Measurements from ENCODE around the gene SUV39H2. TPM values are rescaled to one million over a fixed set of nuclear protein-coding genes. Genes with fewer than 3 reads are reported as not detected.

The SUV39H2 gene
- total RNA-seq, 1 experiment from 2014 or later, result 21.9 TPM

GRCh38 chr10:14926061-14926470 lies 47.4 kb downstream of the SUV39H2 start:
- ATAC-seq, result no peak
- intact Hi-C loops (cut with micrococcal nuclease; ENCODE audit: unreplicated experiment), result no loop called here
- H3K4me1 ChIP-seq (ENCODE audit: control insufficient read depth, insufficient read depth, low read length), result no peaks in the 10 kb centered on the region
- no TSS peak for BruUV-seq (replicated peaks)
- TF ChIP-seq SIN3A (IDR thresholded peaks at IDR 0.05; ENCODE audit: borderline replicate concordance, insufficient read depth, low read depth, low read length) (no peak), REST (IDR thresholded peaks at IDR 0.05; ENCODE audit: insufficient read depth in 1 of 2, low read depth in 2 of 2, low read length in 1 of 2) (no peak), POLR2AphosphoS5 (IDR thresholded peaks at IDR 0.05; ENCODE audit: low read depth, low read length) (no peak), TCF7L2 (IDR thresholded peaks at IDR 0.05; ENCODE audit: low read depth, low read length) (no peak)
- TF ChIP-seq, protein P1, sequence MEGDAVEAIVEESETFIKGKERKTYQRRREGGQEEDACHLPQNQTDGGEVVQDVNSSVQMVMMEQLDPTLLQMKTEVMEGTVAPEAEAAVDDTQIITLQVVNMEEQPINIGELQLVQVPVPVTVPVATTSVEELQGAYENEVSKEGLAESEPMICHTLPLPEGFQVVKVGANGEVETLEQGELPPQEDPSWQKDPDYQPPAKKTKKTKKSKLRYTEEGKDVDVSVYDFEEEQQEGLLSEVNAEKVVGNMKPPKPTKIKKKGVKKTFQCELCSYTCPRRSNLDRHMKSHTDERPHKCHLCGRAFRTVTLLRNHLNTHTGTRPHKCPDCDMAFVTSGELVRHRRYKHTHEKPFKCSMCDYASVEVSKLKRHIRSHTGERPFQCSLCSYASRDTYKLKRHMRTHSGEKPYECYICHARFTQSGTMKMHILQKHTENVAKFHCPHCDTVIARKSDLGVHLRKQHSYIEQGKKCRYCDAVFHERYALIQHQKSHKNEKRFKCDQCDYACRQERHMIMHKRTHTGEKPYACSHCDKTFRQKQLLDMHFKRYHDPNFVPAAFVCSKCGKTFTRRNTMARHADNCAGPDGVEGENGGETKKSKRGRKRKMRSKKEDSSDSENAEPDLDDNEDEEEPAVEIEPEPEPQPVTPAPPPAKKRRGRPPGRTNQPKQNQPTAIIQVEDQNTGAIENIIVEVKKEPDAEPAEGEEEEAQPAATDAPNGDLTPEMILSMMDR (IDR thresholded peaks at IDR 0.05), result no peak
- H3K27me3 ChIP-seq (ENCODE audit: control insufficient read depth, insufficient read depth, low read length), result no peaks in the 10 kb centered on the region
- in situ Hi-C loops (cut with HindIII; ENCODE audit: low pct_unique_long_range_greater_than_20kb, low sequenced_read_pairs), result no loop called here
- H3K9me3 ChIP-seq (ENCODE audit: control insufficient read depth, insufficient read depth, low read depth, low read length), result no peaks in the 10 kb centered on the region
- CTCF ChIA-PET, result no interaction called here
- POLR2A ChIA-PET, result interaction anchor here (0.5 kb wide), 1 partner anchor 11 kb away, joined by 10 read pairs; no protein-coding TSS in a partner anchor
- no peaks in the 10 kb centered on the region; the same call in none of the 2 replicates for H3K36me3 ChIP-seq (ENCODE audit: control insufficient read depth, insufficient read depth, low read length)
- no peak for DNase-seq (ENCODE audit: low read depth, low spot score)
- no peak overlapping the region for H3K27ac ChIP-seq (ENCODE audit: low read length)
- H3K4me3 ChIP-seq (ENCODE audit: low read depth in 2 of 2, low read length in 2 of 2), result no peak overlapping the region

DNA sequence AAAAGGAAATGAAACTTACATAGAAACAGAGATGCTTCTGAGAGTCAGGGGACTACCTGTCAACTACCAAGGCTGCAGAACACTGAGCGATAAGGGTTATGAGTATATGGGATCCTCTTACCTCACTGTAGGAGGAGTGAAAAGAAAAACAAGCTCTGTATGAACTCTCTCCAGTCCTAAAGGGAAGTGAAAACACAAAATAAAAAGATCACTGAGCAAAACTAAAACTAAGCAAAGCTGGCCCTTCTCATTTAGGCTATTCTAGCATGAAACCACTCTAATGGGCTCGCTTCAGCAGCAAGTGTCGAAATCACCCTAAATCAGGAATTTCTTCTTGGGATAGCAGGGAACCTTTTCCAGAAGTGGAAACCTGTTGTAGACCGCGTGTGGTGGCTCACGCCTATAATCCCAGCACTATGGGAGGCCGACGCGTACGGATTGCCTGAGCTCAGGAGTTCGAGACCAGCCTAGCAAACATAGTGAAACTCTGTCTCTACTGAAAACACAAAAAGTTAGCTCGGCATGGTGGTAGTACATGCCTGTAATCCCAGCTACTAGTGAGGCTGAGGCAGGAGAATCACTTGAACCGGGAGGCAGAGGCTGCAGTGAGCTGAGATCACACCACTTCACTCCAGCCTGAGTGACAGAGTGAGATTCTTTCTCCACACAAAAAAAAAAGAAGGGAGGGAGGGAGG lies 48.2 kb downstream of the SUV39H2 start:
- CTCF ChIA-PET, result no interaction called here

More for the DNA sequence above, 48.2 kb downstream of the SUV39H2 start:
- intact Hi-C loops (cut with micrococcal nuclease; ENCODE audit: unreplicated experiment) (no loop called here), in situ Hi-C loops (cut with HindIII; ENCODE audit: low pct_unique_long_range_greater_than_20kb, low sequenced_read_pairs) (no loop called here)
- Histone ChIP-seq H3K4me3 (ENCODE audit: low read depth in 2 of 2, low read length in 2 of 2) (no peak overlapping the region), H3K9me3 (ENCODE audit: control insufficient read depth, insufficient read depth, low read depth, low read length) (no peaks in the 10 kb centered on the region), H3K36me3 (ENCODE audit: control insufficient read depth, insufficient read depth, low read length) (no peaks in the 10 kb centered on the region; the same call in none of the 2 replicates), H3K27ac (ENCODE audit: low read length) (no peak overlapping the region), H3K27me3 (ENCODE audit: control insufficient read depth, insufficient read depth, low read length) (no peaks in the 10 kb centered on the region), H3K4me1 (ENCODE audit: control insufficient read depth, insufficient read depth, low read length) (no peaks in the 10 kb centered on the region)
- BruUV-seq (replicated peaks), result no TSS peak
- ATAC-seq (no peak), DNase-seq (ENCODE audit: low read depth, low spot score) (no peak)
- TF ChIP-seq, protein P1 (IDR thresholded peaks at IDR 0.05), result no peak
- TF ChIP-seq POLR2AphosphoS5 (IDR thresholded peaks at IDR 0.05; ENCODE audit: low read depth, low read length), result no peak
- no peak for TF ChIP-seq REST (IDR thresholded peaks at IDR 0.05; ENCODE audit: insufficient read depth in 1 of 2, low read depth in 2 of 2, low read length in 1 of 2)
- no peak for TF ChIP-seq SIN3A (IDR thresholded peaks at IDR 0.05; ENCODE audit: borderline replicate concordance, insufficient read depth, low read depth, low read length)
- no peak for TF ChIP-seq TCF7L2 (IDR thresholded peaks at IDR 0.05; ENCODE audit: low read depth, low read length)
- POLR2A ChIA-PET, result no interaction called here

Measured in Panc1 (cell line).